Measurements from ENCODE around the gene CATSPERZ. TPM values are rescaled to one million over a fixed set of nuclear protein-coding genes. Genes with fewer than 3 reads are reported as not detected.
A peak's percentile ranks its signal among the peaks of the same experiment; 100 is the strongest.

Gene CATSPERZ
- total RNA-seq, 1 donor: not detected

DNA sequence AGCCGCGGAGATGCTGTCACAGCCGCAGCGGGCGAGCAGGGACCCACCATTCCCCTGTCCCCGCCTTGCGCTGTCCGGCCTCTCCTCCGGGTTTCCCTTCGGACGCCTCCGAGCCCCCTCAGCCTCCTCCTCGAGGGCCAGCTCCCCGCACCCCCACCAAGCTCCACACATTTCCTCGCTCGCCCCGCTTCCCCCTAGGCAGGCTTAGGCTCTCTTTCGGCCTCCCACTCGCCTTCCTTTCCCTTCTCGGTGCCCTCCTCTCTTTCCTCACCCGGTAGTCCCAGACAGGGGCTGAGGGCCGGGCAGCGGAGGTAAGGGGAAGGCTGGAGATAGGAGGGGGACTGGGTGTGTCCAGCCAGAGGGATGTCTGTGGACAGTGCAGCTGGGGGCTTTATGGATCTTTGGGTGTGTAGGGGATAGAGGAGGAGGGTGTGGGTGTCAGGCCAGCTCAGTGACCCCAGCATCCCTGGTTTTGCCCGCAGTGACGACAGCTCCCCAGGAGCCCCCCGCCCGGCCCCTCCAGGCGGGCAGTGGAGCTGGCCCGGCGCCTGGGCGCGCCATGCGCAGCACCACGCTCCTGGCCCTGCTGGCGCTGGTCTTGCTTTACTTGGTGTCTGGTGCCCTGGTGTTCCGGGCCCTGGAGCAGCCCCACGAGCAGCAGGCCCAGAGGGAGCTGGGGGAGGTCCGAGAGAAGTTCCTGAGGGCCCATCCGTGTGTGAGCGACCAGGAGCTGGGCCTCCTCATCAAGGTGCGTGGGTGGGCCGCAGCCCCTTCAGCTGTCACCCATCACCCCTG lies 7.5 kb upstream of the CATSPERZ start:
- H3K36me3 ChIP-seq (ENCODE audit: insufficient read depth, low read length): no peaks in the 10 kb centered on the region

DNA sequence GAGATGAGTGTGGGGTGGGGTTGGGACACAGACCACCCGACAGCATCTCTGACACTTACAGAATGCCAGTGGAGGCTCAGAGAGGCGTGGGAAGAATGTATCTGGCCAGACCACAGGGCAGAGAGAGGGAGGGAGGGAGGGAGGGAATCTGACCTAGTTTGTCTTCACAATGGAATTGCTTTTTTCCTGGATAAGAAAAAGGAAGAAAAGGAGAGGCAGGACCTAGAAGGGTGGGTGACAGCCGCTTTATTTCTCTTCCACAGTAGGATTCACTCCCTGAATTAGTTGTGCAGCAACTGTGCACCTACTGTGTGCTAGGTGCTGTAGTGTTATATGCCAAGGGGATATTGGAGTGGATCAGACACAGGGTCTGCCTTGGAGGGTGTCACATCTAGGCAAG lies 5.4 kb upstream of the CATSPERZ start:
- Histone ChIP-seq H3K4me2 (ENCODE audit: insufficient read depth, low read length) (no peak overlapping the region), H2AFZ (ENCODE audit: low read length) (no peak overlapping the region), H3K9me3 (ENCODE audit: low read depth, low read length) (no peaks in the 10 kb centered on the region), H3K36me3 (ENCODE audit: insufficient read depth, low read length) (no peaks in the 10 kb centered on the region), H3K4me3 (ENCODE audit: insufficient read depth, low read length) (no peak overlapping the region), H4K20me1 (ENCODE audit: insufficient read depth, low read length) (peaks cover 2% of the 10 kb centered on the region), H3K27me3 (ENCODE audit: insufficient read depth, low read length) (peaks cover 97% of the 10 kb centered on the region), H3K27ac (ENCODE audit: low read depth, low read length) (no peak overlapping the region), H3K79me2 (ENCODE audit: insufficient read depth, low read length) (no peaks in the 10 kb centered on the region), H3K4me1 (ENCODE audit: insufficient read depth, low read length) (peaks cover 5% of the 10 kb centered on the region)
- peak; percentile 94 for DNase-seq (ENCODE audit: insufficient read length, low spot score, missing footprints)
- TF ChIP-seq, protein P1, sequence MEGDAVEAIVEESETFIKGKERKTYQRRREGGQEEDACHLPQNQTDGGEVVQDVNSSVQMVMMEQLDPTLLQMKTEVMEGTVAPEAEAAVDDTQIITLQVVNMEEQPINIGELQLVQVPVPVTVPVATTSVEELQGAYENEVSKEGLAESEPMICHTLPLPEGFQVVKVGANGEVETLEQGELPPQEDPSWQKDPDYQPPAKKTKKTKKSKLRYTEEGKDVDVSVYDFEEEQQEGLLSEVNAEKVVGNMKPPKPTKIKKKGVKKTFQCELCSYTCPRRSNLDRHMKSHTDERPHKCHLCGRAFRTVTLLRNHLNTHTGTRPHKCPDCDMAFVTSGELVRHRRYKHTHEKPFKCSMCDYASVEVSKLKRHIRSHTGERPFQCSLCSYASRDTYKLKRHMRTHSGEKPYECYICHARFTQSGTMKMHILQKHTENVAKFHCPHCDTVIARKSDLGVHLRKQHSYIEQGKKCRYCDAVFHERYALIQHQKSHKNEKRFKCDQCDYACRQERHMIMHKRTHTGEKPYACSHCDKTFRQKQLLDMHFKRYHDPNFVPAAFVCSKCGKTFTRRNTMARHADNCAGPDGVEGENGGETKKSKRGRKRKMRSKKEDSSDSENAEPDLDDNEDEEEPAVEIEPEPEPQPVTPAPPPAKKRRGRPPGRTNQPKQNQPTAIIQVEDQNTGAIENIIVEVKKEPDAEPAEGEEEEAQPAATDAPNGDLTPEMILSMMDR (IDR thresholded peaks at IDR 0.05; ENCODE audit: extremely low read depth, low read depth, low read length): no peak

More for the DNA sequence above, 7.5 kb upstream of the CATSPERZ start:
- Histone ChIP-seq H4K20me1 (ENCODE audit: insufficient read depth, low read length) (peaks cover 2% of the 10 kb centered on the region), H3K27me3 (ENCODE audit: insufficient read depth, low read length) (peaks cover 76% of the 10 kb centered on the region), H3K79me2 (ENCODE audit: insufficient read depth, low read length) (no peaks in the 10 kb centered on the region), H3K9me3 (ENCODE audit: low read depth, low read length) (no peaks in the 10 kb centered on the region), H3K27ac (ENCODE audit: low read depth, low read length) (no peak overlapping the region), H2AFZ (ENCODE audit: low read length) (no peak overlapping the region), H3K4me3 (ENCODE audit: insufficient read depth, low read length) (peak overlapping the region; percentile 47), H3K4me2 (ENCODE audit: insufficient read depth, low read length) (no peak overlapping the region), H3K4me1 (ENCODE audit: insufficient read depth, low read length) (no peaks in the 10 kb centered on the region)
- peak; percentile 89 for DNase-seq (ENCODE audit: insufficient read length, low spot score, missing footprints)
- TF ChIP-seq, protein P1 (IDR thresholded peaks at IDR 0.05; ENCODE audit: extremely low read depth, low read depth, low read length): no peak

- DNase-seq (ENCODE audit: insufficient read length, low spot score, missing footprints): peak; percentile 76
These were observed 4.4 kb upstream of the CATSPERZ start for GRCh38 chr11:64295760-64296159.

DNA sequence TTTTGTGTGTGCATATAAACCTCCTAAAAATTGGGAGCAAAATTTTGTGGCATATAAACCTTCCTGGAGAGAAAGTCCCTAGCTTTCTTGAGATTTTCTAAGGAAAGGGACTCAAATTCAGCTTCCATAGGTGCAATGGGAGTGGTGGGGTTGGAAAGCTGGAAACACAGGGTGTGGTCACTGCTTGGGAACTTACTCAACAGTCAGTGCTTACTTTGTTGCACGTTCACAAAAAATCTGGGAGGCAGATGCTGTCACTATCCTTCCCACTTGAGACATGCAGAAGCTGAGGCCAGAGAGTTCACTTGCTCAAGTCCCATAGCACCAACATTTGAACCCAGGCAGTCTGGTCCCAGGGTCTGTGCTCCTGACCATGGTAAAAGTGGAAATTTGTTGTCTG lies 3.9 kb upstream of the CATSPERZ start:
- Histone ChIP-seq H3K27ac (ENCODE audit: low read depth, low read length) (no peak overlapping the region), H3K36me3 (ENCODE audit: insufficient read depth, low read length) (no peaks in the 10 kb centered on the region), H3K27me3 (ENCODE audit: insufficient read depth, low read length) (peaks cover 94% of the 10 kb centered on the region), H3K9me3 (ENCODE audit: low read depth, low read length) (no peaks in the 10 kb centered on the region), H3K4me1 (ENCODE audit: insufficient read depth, low read length) (peaks cover 6% of the 10 kb centered on the region), H3K79me2 (ENCODE audit: insufficient read depth, low read length) (no peaks in the 10 kb centered on the region), H3K4me2 (ENCODE audit: insufficient read depth, low read length) (no peak overlapping the region), H2AFZ (ENCODE audit: low read length) (no peak overlapping the region), H3K4me3 (ENCODE audit: insufficient read depth, low read length) (no peak overlapping the region), H4K20me1 (ENCODE audit: insufficient read depth, low read length) (no peaks in the 10 kb centered on the region)
- TF ChIP-seq, protein P1 (IDR thresholded peaks at IDR 0.05; ENCODE audit: extremely low read depth, low read depth, low read length): no peak
- DNase-seq (ENCODE audit: insufficient read length, low spot score, missing footprints): peak; percentile 67

More at GRCh38 chr11:64295760-64296159, 4.4 kb upstream of the CATSPERZ start:
- no peak overlapping the region for H3K27ac ChIP-seq (ENCODE audit: low read depth, low read length)
- H4K20me1 ChIP-seq (ENCODE audit: insufficient read depth, low read length): peaks cover under 1% of the 10 kb centered on the region
- H3K4me2 ChIP-seq (ENCODE audit: insufficient read depth, low read length): no peak overlapping the region
- peaks cover 6% of the 10 kb centered on the region for H3K4me1 ChIP-seq (ENCODE audit: insufficient read depth, low read length)
- no peaks in the 10 kb centered on the region for H3K79me2 ChIP-seq (ENCODE audit: insufficient read depth, low read length)
- no peaks in the 10 kb centered on the region for H3K36me3 ChIP-seq (ENCODE audit: insufficient read depth, low read length)
- peaks cover 97% of the 10 kb centered on the region for H3K27me3 ChIP-seq (ENCODE audit: insufficient read depth, low read length)
- no peak overlapping the region for H2AFZ ChIP-seq (ENCODE audit: low read length)
- no peak overlapping the region for H3K4me3 ChIP-seq (ENCODE audit: insufficient read depth, low read length)
- TF ChIP-seq, protein P1 (IDR thresholded peaks at IDR 0.05; ENCODE audit: extremely low read depth, low read depth, low read length): no peak
- no peaks in the 10 kb centered on the region for H3K9me3 ChIP-seq (ENCODE audit: low read depth, low read length)

All from osteoblast (primary cell).